ENCODE measurements around the gene KCNH3.

KCNH3 gene

DNA sequence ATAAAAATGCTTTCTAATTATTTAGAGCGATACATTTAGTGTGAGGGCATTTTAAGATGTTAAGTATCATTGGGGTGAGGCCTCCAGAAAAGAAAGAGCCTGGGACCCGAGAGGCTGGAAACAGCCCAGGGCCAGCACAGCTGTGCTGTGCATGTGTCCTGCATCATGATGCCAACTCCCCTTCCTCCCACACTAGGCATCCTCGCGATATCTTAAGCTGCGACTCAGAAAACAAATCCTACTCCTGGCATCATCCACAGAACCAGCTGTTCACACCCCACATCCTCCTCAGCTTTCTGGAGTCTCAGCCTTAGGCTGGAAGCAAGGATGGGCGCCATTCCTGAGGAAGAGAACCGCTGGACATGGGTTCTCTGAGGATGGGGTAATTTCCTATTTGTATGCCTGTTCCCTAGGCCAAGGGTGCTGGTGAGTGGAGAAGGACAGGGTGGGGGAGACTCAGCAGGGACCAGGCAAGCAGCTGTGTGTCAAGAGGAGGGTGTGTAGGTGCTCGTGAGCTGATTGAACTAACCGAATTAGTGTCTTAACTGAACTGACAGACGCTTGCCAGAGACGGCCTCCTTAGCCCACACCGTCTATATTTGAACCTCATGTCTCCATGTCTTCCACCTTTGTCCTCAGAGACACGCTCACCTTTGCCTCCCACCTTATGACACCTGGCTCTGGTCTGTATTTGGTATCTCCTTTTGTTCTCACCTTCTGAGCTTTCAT lies 44.7 kb downstream of the KCNH3 start:
- peak; percentile 19 for DNase-seq (ENCODE audit: low read depth)
- H3K9me3 ChIP-seq (ENCODE audit: control insufficient read depth, low read length), result no peaks in the 10 kb centered on the region
- H3K36me3 ChIP-seq (ENCODE audit: control insufficient read depth, insufficient read depth, low read length, severe bottlenecking), result no peaks in the 10 kb centered on the region
- H3K4me3 ChIP-seq (ENCODE audit: low read length), result no peak overlapping the region
- H3K4me1 ChIP-seq (ENCODE audit: control insufficient read depth, insufficient read depth, low read length), result peaks cover 27% of the 10 kb centered on the region
- H3K9ac ChIP-seq (ENCODE audit: low read length), result peak overlapping the region; percentile 37
- no peaks in the 10 kb centered on the region for H3K27me3 ChIP-seq (replicated peaks; ENCODE audit: control insufficient read depth, insufficient read depth, low read length)

DNA sequence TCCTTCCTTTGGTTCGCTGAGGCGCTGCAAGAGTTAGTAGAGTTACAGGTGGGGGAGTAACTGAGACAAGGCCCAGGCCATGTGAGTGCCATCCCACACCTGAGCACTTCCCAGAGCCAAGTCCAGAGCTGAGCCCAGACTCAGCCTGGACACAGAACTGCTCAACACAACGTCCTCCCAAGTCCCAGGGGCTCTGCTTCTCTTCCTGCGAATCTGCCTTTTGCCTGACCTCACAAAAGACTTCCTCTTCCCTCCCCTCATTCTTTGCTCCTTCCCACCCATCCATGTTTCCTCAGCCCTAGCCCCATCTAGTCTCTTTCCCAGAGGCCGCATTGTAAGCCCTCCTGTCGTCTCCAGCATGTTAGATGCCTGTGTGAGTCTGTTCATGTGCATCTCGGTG lies 45.8 kb downstream of the KCNH3 start:
- DNase-seq (ENCODE audit: low read depth), result no peak
- H3K9ac ChIP-seq (ENCODE audit: low read length), result no peak overlapping the region
- no peaks in the 10 kb centered on the region for H3K36me3 ChIP-seq (ENCODE audit: control insufficient read depth, insufficient read depth, low read length, severe bottlenecking)

DNA sequence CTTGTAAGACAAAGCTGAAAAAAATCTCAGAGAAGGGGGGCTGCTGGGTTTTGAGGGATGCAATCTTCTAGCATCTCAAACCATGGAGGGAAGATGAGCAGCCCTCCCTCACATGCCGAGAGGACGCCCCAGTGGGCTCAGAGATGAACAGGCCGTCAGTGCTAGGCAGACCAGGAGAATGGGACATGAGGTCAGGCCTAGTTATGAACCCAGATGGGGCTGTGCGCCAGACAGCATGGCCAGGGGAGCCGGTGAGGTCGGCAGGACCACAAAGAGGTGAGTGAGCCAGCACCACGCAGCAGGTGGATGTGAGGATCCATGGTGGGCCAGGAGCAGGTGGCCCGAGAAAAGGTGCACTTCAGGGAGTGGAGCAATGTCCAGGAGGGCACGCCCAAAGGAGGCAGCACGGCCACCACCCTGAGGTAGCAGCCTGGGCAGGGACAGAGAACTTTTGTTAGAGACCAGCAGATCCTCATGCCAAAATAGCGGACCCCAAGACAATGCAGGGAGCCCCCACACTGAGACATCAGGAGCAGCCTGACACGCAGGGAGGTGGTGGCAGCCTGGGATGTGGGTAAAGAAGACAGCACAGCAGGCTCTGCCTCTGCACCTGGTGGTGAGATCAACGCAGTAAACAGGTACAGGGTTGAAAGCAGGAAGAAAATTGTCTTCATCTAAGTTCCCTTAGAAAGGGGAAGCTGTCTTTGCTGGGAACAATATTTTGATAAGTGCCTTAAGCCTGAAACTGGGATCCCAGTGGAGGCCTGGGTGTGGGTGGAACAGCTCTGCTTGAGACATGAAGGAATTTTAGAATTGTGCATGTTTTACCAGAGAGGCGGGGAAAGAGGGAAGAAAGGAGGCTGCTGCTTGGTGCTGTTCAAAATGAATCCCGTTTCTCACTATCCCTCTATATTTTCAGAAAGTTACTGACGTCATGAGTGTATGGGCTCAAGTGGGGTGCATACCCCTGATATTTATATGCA lies 46.9 kb downstream of the KCNH3 start:
- Histone ChIP-seq H3K36me3 (ENCODE audit: control insufficient read depth, insufficient read depth, low read length, severe bottlenecking) (no peaks in the 10 kb centered on the region), H3K9me3 (ENCODE audit: control insufficient read depth, low read length) (no peaks in the 10 kb centered on the region), H3K27me3 (replicated peaks; ENCODE audit: control insufficient read depth, insufficient read depth, low read length) (no peaks in the 10 kb centered on the region), H3K4me1 (ENCODE audit: control insufficient read depth, insufficient read depth, low read length) (peaks cover 32% of the 10 kb centered on the region), H3K9ac (ENCODE audit: low read length) (no peak overlapping the region), H3K4me3 (ENCODE audit: low read length) (no peak overlapping the region)
- peak; percentile 16 for DNase-seq (ENCODE audit: low read depth)

More for the DNA sequence above, 45.8 kb downstream of the KCNH3 start:
- Histone ChIP-seq H3K4me1 (ENCODE audit: control insufficient read depth, insufficient read depth, low read length) (peaks cover 32% of the 10 kb centered on the region), H3K27me3 (replicated peaks; ENCODE audit: control insufficient read depth, insufficient read depth, low read length) (no peaks in the 10 kb centered on the region), H3K4me3 (ENCODE audit: low read length) (no peak overlapping the region), H3K9me3 (ENCODE audit: control insufficient read depth, low read length) (no peaks in the 10 kb centered on the region)

DNA sequence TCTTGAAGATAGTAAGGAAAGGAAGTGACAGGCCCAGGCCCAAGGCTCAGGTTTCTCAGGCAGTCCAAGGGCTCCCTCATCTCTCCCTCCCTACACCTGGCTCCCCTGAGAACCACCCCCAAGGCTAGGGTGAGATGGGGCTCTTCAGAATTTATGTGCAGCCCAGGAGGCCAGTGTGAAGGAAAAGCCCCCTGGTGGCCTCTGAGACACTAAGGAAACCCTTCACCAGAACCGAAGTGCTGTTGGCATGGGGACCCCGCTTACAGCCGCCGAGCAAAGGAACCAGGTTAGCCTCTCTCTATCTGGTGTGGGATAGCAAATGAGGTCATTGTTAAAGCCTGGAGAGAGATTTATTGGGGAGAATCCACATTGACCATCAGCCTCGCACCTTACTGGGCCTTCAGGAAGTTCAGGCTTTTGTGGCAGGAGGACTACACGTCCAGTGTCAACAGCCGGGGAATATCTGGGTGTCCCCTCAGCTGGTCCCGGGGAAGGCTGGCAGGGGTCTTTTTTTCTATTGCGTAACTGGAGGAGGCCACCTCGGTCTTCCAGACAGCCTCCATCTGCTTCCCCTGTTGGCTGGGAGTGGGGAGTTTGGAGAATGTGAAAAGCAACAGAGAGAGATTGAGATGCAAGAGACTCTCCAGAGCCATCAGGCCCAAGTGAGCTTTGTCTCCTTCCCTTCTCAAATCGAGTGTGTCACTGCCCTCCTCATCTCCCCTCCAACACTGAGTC lies 48.5 kb downstream of the KCNH3 start:
- DNase-seq (ENCODE audit: low read depth), result no peak
- Histone ChIP-seq H3K36me3 (ENCODE audit: control insufficient read depth, insufficient read depth, low read length, severe bottlenecking) (peaks cover 6% of the 10 kb centered on the region), H3K4me3 (ENCODE audit: low read length) (no peak overlapping the region), H3K9ac (ENCODE audit: low read length) (no peak overlapping the region), H3K4me1 (ENCODE audit: control insufficient read depth, insufficient read depth, low read length) (peaks cover 30% of the 10 kb centered on the region), H3K9me3 (ENCODE audit: control insufficient read depth, low read length) (peaks cover 4% of the 10 kb centered on the region), H3K27me3 (replicated peaks; ENCODE audit: control insufficient read depth, insufficient read depth, low read length) (no peaks in the 10 kb centered on the region)

DNA sequence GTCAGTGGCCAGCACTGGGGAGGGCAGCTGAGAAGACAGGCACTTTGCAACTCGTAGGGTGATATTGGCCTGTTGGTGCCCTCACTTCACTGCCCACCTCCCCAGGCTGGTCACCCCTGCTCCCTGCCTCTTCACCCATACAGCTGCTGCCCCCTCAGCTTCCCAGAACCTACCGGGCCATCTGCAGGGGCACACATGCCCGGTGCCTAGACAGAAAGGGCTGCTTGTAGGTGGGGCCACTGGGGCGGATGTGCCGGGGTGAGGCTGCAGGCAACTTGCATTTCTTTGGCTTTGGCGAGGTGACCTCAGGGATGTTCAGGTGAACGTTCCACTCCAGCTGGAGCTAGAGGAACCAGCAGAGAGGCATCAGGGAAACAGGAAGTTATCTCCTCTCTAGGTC lies 49.5 kb downstream of the KCNH3 start:
- Histone ChIP-seq H3K4me1 (ENCODE audit: control insufficient read depth, insufficient read depth, low read length) (peaks cover 21% of the 10 kb centered on the region), H3K27me3 (replicated peaks; ENCODE audit: control insufficient read depth, insufficient read depth, low read length) (no peaks in the 10 kb centered on the region), H3K9ac (ENCODE audit: low read length) (no peak overlapping the region), H3K4me3 (ENCODE audit: low read length) (no peak overlapping the region), H3K36me3 (ENCODE audit: control insufficient read depth, insufficient read depth, low read length, severe bottlenecking) (peaks cover 6% of the 10 kb centered on the region), H3K9me3 (ENCODE audit: control insufficient read depth, low read length) (peaks cover 4% of the 10 kb centered on the region)
- DNase-seq (ENCODE audit: low read depth), result no peak

DNA sequence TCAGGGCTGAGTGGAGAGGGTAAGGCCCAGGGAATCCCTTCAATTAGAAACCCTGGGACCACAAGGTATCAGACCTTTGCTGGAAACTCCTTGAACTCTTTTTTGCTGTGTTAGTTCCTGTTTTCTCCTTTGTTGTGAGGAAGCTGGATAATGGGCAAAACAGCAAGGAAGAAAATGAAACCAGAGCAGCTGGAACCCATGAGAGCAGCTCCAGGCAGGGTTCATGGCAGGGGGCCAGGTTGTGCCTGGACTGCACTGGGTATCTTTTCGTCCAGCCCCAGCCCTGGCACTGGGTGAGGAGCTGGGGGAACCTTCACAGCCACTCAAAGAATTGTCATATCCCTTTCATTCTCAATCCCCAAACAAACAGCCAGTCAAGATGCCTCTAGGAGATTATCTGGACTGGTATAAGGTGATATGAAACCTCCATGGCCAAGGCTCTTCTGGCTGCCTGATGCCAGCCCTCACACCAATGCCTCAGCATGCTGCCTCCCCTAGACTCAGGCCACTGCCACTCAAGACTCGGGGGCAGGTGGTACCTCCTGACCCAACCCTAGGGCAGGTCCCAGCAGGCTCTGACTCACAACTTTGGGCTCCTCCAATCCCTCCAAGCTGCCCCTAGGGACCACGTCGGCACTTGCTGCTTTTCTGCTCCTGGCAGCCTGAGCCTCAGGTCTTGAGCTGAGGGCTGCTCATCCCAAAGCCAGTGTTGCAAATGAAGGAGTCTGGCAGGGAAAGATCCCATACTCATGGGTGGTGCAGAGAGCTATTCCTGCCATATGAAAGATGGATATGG lies 50.1 kb downstream of the KCNH3 start:
- H3K27me3 ChIP-seq (replicated peaks; ENCODE audit: control insufficient read depth, insufficient read depth, low read length), result no peaks in the 10 kb centered on the region
- DNase-seq (ENCODE audit: low read depth), result no peak
- H3K36me3 ChIP-seq (ENCODE audit: control insufficient read depth, insufficient read depth, low read length, severe bottlenecking), result peaks cover 6% of the 10 kb centered on the region
- peaks cover 15% of the 10 kb centered on the region for H3K4me1 ChIP-seq (ENCODE audit: control insufficient read depth, insufficient read depth, low read length)
- H3K9ac ChIP-seq (ENCODE audit: low read length), result no peak overlapping the region
- H3K4me3 ChIP-seq (ENCODE audit: low read length), result no peak overlapping the region
- peaks cover 4% of the 10 kb centered on the region for H3K9me3 ChIP-seq (ENCODE audit: control insufficient read depth, low read length)

DNA sequence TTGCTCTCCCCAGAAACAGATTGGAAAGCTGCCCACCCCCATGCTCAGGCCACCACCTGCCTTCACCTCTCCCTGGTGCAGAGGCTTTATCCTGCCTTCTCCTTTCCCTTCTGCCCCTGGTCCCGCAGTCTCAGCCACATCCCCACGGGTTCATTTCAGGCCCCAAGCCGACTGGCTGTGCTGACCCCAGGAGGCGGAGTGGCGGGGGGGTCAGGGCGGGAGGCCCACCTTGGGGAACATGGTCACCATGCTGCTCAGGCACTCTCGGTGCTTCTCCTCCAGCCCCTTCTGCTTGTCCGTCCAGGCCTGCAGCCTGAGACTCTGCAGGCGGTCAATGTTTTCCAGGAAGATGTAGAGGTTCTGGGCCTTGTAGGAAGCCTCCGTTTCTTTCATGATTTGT lies 59.7 kb downstream of the KCNH3 start:
- Histone ChIP-seq H3K27me3 (replicated peaks; ENCODE audit: control insufficient read depth, insufficient read depth, low read length) (no peaks in the 10 kb centered on the region), H3K4me3 (ENCODE audit: low read length) (no peak overlapping the region), H3K36me3 (ENCODE audit: control insufficient read depth, insufficient read depth, low read length, severe bottlenecking) (peaks cover 6% of the 10 kb centered on the region), H3K9me3 (ENCODE audit: control insufficient read depth, low read length) (no peaks in the 10 kb centered on the region), H3K4me1 (ENCODE audit: control insufficient read depth, insufficient read depth, low read length) (no peaks in the 10 kb centered on the region), H3K9ac (ENCODE audit: low read length) (no peak overlapping the region)
- no peak for DNase-seq (ENCODE audit: low read depth)

DNA sequence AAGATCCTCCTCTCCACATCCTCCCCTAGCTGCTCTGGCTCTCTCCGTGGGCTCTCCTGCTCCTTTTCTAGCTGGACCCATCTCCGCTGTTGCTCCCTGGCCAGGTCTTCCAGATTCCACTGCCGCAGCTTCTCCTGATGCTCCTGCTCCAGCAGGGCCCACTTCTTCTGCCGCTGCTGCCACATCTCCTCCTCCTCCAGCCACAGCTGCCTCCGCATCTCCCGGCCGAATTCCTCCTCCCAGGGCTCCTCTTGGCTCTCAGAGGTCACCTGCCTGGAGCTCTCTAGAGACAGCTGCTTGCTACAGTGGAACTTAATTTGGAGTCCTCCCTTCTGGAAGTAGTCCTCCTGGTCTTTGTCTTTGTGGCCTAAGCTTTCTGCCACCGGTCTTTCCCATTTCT lies 61.1 kb downstream of the KCNH3 start:
- Histone ChIP-seq H3K27me3 (replicated peaks; ENCODE audit: control insufficient read depth, insufficient read depth, low read length) (no peaks in the 10 kb centered on the region), H3K36me3 (ENCODE audit: control insufficient read depth, insufficient read depth, low read length, severe bottlenecking) (peaks cover 6% of the 10 kb centered on the region), H3K4me1 (ENCODE audit: control insufficient read depth, insufficient read depth, low read length) (no peaks in the 10 kb centered on the region), H3K4me3 (ENCODE audit: low read length) (no peak overlapping the region), H3K9ac (ENCODE audit: low read length) (no peak overlapping the region), H3K9me3 (ENCODE audit: control insufficient read depth, low read length) (no peaks in the 10 kb centered on the region)
- DNase-seq (ENCODE audit: low read depth), result no peak

DNA sequence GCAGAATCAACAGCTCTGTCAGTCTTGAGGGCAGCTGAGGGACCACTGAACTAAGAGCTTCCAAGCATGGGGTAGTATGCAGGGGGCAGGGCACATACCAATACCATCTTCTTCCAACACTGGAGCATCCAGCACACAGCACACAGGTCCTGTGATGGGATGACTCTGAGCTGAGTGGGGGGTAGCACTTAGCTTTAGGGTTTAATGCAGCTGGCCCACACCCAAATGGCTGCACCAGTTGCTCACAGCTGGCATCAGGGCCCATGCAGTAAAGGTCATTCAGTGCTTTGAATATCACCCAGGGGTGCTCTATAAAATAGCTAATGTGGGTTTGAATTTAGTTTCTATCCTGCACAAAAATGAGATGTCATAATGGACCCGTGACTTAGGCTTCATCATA lies 64.9 kb downstream of the KCNH3 start:
- Histone ChIP-seq H3K9ac (ENCODE audit: low read length) (no peak overlapping the region), H3K4me3 (ENCODE audit: low read length) (no peak overlapping the region), H3K9me3 (ENCODE audit: control insufficient read depth, low read length) (no peaks in the 10 kb centered on the region), H3K27me3 (replicated peaks; ENCODE audit: control insufficient read depth, insufficient read depth, low read length) (no peaks in the 10 kb centered on the region), H3K36me3 (ENCODE audit: control insufficient read depth, insufficient read depth, low read length, severe bottlenecking) (peaks cover 6% of the 10 kb centered on the region), H3K4me1 (ENCODE audit: control insufficient read depth, insufficient read depth, low read length) (peaks cover 16% of the 10 kb centered on the region)
- no peak for DNase-seq (ENCODE audit: low read depth)

DNA sequence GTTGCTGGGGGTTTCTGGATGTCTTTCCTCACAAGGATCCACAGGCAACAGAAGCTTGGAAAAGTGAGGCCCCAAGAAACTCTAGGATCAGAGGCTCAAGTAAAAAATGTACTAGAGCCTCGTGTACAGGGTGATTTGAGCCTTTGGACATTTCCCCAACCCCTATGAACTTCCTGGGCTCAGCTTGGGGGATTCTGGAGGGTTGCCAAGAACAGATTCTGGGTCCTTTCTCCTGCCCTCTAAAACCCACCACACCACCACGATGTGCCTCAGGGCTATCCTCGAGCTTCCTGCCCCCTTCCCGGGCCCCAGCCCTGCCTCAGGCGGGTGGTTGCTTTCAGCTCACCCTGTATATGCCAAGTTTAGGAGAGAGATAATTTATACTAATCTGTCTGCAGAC lies 66.0 kb downstream of the KCNH3 start:
- H3K4me3 ChIP-seq (ENCODE audit: low read length), result no peak overlapping the region
- H3K27me3 ChIP-seq (replicated peaks; ENCODE audit: control insufficient read depth, insufficient read depth, low read length), result no peaks in the 10 kb centered on the region
- H3K36me3 ChIP-seq (ENCODE audit: control insufficient read depth, insufficient read depth, low read length, severe bottlenecking), result peaks cover 6% of the 10 kb centered on the region
- no peak for DNase-seq (ENCODE audit: low read depth)
- H3K9me3 ChIP-seq (ENCODE audit: control insufficient read depth, low read length), result no peaks in the 10 kb centered on the region
- no peak overlapping the region for H3K9ac ChIP-seq (ENCODE audit: low read length)
- H3K4me1 ChIP-seq (ENCODE audit: control insufficient read depth, insufficient read depth, low read length), result peaks cover 26% of the 10 kb centered on the region
